NCI-H2227 treated with DMSO at 0.1 percent for 48 hours (cell line): ENCODE results near the gene PPP4R3C.
"Not testable (repeated sequence)": the region's sequence is repeated elsewhere in the genome, so short reads cannot be mapped to it uniquely, and the experiment has no call there.

Source experiments
- DNase-seq: peaks from one replicate; lab custom pipeline; 2025; lab: John Stamatoyannopoulos, UW

The PPP4R3C gene

DNA sequence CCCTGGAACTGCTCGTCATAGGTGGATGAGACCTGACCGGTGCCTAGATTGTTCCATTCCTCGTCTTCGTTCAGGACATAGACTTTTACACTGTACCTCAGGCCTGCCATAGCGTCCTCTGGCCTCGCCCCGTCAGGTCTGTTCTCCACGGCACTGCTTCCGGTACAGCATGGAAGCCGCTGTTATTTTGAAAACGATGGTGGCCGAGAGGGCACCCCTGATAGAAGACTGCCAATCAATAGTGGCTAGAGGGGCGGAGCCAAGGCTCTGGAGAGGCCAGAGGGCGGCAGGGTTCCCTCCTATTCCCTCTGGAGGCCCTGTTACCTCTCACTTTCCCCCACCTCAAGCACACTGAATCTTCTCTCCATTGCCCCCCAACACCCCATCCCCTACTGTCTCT is at the start of gene PPP4R3C:
PPP4R3C (minus strand) TSS at position 155 of the 400 bp plus-strand sequence; CDS start at position 110, 45 bp downstream.
- peak; percentile 55 for DNase-seq

- no peak for DNase-seq
These were observed 28.3 kb upstream of the PPP4R3C start for GRCh38 chrX:27491397-27491796.

GRCh38 chrX:27466051-27466450 is 2.9 kb upstream of the PPP4R3C start:
- no peak for DNase-seq

- no peak for DNase-seq
These were observed 1.9 kb upstream of the PPP4R3C start for GRCh38 chrX:27465036-27465435.

GRCh38 chrX:27459129-27459528 is 4.0 kb downstream of the PPP4R3C start:
- DNase-seq: not testable (repeated sequence)

DNA sequence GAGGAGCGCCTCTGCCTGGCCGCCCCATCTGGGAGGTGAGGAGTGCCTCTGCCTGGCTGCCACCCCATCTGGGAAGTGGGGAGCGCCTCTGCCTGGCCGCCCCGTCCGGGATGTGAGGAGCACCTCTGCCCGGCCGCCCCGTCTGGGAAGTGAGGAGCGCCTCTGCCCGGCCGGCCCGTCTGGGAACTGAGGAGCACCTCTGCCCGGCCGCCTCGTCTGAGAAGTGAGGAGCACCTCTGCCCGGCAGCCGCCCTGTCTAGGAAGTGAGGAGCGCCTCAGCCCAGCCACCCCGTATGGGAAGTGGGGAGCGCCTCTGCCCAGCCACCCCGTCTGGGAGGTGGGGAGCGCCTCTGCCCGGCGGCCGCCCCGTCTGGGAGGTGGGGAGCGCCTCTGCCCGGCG is 4.6 kb downstream of the PPP4R3C start:
- not testable (repeated sequence) for DNase-seq

DNA sequence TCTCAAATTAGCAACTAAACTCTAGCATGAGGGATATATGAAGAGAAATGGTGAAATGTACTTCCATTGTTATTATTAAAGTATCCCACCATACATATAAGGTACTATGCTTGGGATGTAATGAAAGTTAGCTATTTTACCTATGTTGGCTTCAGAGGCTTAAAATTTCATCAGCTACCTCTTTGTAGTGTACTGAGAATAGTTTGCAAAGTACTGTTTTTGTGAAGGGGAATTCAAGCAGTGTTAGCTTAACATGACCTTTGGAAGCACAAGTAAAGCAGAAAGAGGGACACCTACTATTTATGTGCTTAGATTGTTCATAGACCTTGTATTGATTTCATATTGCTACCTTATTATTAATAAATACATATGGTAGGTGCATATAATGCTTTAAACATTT is 11.8 kb downstream of the PPP4R3C start:
- DNase-seq: no peak

- DNase-seq: no peak
These were observed 16.7 kb downstream of the PPP4R3C start for GRCh38 chrX:27446423-27446822.

DNA sequence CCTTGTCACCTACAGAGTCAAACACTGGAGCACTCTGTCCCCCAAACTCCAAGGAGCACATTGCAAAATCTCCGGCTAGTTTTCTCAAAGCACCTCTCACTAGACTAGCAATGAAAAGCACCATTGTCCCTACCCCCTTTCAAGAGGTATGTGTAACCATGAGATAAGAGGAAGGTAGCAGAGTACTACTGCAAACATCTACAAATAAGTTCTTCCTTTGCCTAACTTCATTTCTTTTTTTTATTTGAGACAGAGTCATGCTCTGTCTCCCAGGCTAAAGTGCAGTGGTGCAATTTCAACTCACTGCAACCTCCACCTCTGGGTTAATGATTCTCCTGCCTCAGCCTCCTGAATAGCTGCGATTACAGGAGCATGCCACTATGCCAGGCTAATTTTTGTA is 17.7 kb downstream of the PPP4R3C start:
- no peak for DNase-seq

GRCh38 chrX:27444093-27444908 is 18.8 kb downstream of the PPP4R3C start:
- no peak for DNase-seq

DNA sequence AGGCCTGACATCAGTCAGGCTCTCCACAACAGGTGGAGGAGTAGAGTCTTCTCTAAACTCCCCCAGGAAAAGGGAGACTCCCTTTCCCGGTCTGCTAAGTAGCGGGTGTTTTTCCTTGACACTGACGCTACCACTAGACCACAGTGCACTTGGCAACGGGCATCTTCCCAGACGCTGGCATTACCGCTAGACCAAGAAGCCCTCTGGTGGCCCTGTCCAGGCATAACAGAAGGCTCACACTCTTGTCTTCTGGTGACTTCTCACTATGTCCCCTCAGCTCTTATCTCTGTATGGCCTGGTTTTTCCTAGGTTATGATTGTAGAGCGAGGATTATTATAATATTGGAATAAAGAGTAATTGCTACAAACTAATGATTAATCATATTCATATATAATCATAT is 20.7 kb downstream of the PPP4R3C start:
- peak; percentile 22 for DNase-seq

- DNase-seq: no peak
These were observed 23.4 kb downstream of the PPP4R3C start for GRCh38 chrX:27439771-27440170.

GRCh38 chrX:27438937-27439336 is 24.2 kb downstream of the PPP4R3C start:
- no peak for DNase-seq

GRCh38 chrX:27435031-27435430 is 28.1 kb downstream of the PPP4R3C start:
- DNase-seq: no peak
